GM12892 (cell line): Measurements from ENCODE around the gene KRTAP10-1. TPM values are rescaled to one million over a fixed set of nuclear protein-coding genes. Genes with fewer than 3 reads are reported as not detected.
"Not testable (repeated sequence)": the region's sequence is repeated elsewhere in the genome, so short reads cannot be mapped to it uniquely, and the experiment has no call there.

Experiments used
- DNase-seq: peaks from one replicate; pipeline ENCODE4 v3.0.0; 2011; ENCODE audit not compliant: insufficient read length
- FAIRE-seq: peaks from 2 replicates; lab custom pipeline; 2011; peaks lifted over from hg19 to GRCh38; lab: Jason Lieb, UNC
- POLR2A ChIP-seq: IDR thresholded peaks from 2 replicates; pipeline ENCODE4 v1.6.1; 2011; ENCODE audit warnings: low read depth, low read length, control low read depth
- POLR2AphosphoS5 ChIP-seq: IDR thresholded peaks from 2 replicates; pipeline ENCODE4 v1.6.1; 2011; ENCODE audit warnings: low read depth, low read length, control low read depth
- TAF1 ChIP-seq: IDR thresholded peaks from 2 replicates; pipeline ENCODE4 v1.6.1; 2011; ENCODE audit warnings: low read depth, mild to moderate bottlenecking, control low read depth, low read length, borderline replicate concordance
- polyA plus RNA-seq: library from polyadenylated mRNA; unstranded; fragments of >200 nt; gene quantifications from one replicate; pipeline ENCODE4 v1.2.1, GENCODE V29; 2012; ENCODE audit warnings: missing spikeins, inconsistent platforms; ENCODE audit not compliant: missing spikeins

The KRTAP10-1 gene, protein sequence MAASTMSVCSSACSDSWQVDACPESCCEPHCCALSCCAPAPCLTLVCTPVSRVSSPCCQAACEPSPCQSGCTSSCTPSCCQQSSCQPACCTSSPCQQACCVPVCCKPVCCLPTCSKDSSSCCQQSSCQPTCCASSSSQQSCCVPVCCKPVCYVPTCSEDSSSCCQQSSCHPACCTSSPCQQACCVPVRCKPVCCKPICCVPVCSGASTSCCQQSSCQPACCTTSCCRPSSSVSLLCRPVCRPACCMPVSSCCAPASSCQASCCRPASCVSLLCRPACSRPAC
- polyA plus RNA-seq: not detected

- DNase-seq (no peak), FAIRE-seq (no peak)
- TF ChIP-seq TAF1 (no peak), POLR2AphosphoS5 (no peak), POLR2A (no peak)
Observed at GRCh38 chr21:44539991-44540666, at the start of gene KRTAP10-1. Gene KRTAP10-1 (minus strand): TSS chr21:44540195. CDS start chr21:44540150, 45 bp downstream.

DNA sequence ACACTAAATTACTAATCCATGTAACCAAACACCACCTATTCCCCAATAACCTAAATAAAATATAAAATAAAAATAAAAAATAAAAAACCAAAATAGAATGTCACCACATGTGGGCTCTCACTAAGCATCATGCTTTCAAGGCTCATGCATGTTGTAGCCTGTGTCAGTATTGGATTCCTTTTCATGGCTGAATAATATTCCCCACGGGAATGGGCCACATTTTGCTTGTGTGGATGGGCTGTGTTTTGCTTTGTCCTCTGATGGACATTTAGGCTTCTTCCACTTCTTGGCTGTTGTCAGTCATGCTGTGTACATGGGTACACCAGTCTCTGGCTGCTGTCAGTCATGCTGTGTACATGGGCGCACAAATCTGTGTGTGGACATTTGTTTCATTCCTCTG lies 49.1 kb upstream of the KRTAP10-1 start:
- FAIRE-seq: no peak
- no peak for TF ChIP-seq POLR2AphosphoS5
- TF ChIP-seq POLR2A: no peak
- no peak for TF ChIP-seq TAF1
- DNase-seq: no peak

DNA sequence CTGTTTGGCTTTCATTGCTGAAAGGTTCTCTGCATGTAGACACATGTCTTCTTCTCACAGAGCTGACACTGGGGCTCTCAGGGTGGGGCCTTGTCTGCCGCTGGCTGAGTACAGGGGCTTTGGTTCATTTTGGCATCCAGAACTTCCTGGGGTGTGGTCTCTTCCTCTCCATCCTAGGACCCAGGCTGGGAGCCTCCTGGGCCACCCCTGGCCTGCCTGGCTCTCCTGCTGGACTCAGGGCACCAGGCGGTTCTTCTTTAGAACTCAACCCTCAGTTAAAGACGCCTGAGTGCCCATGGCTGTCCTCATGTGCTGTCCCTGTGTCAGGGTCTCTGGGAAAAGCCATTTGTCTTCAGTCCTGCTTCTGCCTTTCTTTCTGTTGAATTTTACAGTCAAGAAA lies 45.9 kb upstream of the KRTAP10-1 start:
- TF ChIP-seq POLR2AphosphoS5 (no peak), POLR2A (no peak), TAF1 (no peak)
- FAIRE-seq (no peak), DNase-seq (no peak)

- no peak for TF ChIP-seq TAF1
- no peak for TF ChIP-seq POLR2A
- TF ChIP-seq POLR2AphosphoS5: no peak
- DNase-seq (no peak), FAIRE-seq (no peak)
Observed at GRCh38 chr21:44583800-44584147, 43.8 kb upstream of the KRTAP10-1 start.

GRCh38 chr21:44583089-44583799 lies 43.2 kb upstream of the KRTAP10-1 start:
- TF ChIP-seq TAF1 (no peak), POLR2A (no peak), POLR2AphosphoS5 (no peak)
- FAIRE-seq (no peak), DNase-seq (no peak)

DNA sequence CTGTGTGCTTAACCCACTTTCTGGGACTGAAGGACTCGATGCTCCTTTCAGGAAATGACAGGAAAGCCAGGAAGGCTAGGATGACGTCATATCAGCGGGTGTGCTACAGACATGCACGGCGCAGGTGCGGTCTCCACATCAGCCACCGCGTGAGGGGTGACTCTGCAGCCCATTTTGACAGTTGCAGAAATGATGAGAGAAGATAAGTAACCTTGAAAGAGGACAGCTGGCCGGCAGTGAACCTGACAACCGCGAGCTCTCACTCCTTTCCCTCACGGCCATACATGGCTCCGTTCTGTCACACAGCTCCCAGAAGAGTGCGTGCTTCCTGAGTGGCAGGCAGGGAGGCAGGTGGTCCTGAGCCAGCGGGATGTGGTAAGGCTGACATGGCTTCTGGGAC lies 42.1 kb upstream of the KRTAP10-1 start:
- DNase-seq (no peak), FAIRE-seq (no peak)
- TF ChIP-seq TAF1: no peak
- no peak for TF ChIP-seq POLR2A
- no peak for TF ChIP-seq POLR2AphosphoS5

GRCh38 chr21:44581158-44581557 lies 41.2 kb upstream of the KRTAP10-1 start:
- TF ChIP-seq TAF1 (no peak), POLR2AphosphoS5 (no peak), POLR2A (no peak)
- FAIRE-seq (no peak), DNase-seq (no peak)

DNA sequence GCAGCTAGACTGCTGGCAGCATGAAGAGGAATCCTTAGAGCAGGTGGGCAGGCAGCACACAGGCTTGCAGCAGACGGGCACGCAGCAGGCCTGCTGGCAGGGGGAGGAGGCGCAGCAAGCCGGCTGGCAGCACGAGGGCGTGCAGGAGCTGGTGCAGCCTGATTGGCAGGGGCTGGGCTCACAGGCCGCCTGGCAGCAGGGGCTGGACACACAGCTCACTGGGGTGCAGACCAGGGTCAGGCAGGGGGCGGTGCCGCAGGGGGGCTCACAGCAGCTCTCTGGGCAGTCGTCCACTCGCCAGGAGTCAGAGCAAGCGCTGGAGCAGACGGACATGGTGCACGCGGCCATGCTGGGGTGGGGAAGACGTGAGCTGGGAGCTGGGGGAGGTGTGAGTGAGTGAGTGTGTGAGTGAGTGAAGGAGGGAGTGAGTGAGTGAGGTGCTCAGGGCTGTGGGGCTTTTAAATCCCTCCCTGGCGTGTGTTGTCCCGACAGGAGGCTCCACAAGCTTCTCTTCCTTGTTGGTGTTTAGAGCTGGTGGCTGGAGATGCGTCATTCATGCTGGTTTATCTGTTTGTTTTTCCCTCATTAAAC lies 40.3 kb upstream of the KRTAP10-1 start, which contains the start of gene KRTAP10-5:
Gene KRTAP10-5 (minus strand): TSS at position 374 of the 591 bp plus-strand sequence. CDS start 26 bp downstream, at position 348.
- FAIRE-seq: not testable (repeated sequence)

GRCh38 chr21:44579833-44580144 lies 39.8 kb upstream of the KRTAP10-1 start:
- no peak for DNase-seq
- TF ChIP-seq POLR2A (no peak), TAF1 (no peak), POLR2AphosphoS5 (no peak)
- no peak for FAIRE-seq

More for the DNA sequence above, 40.3 kb upstream of the KRTAP10-1 start, which contains the start of gene KRTAP10-5:
- DNase-seq: not testable (repeated sequence)

GRCh38 chr21:44579056-44579832 lies 39.2 kb upstream of the KRTAP10-1 start:
- no peak for FAIRE-seq
- no peak for DNase-seq
- TF ChIP-seq TAF1 (no peak), POLR2A (no peak), POLR2AphosphoS5 (no peak)
